GM18507 (cell line): ENCODE measurements around the gene EGR1.

Experiments used
- DNase-seq: peaks from one replicate; pipeline ENCODE4 v3.0.0; 2011; ENCODE audit warnings: low read depth; ENCODE audit not compliant: insufficient read length; ENCODE audit errors: extremely low spot score
- FAIRE-seq: peaks from 2 replicates; lab custom pipeline; 2011; peaks lifted over from hg19 to GRCh38; lab: Jason Lieb, UNC

The EGR1 gene

GRCh38 chr5:138465261-138466124 is at the start of gene EGR1:
Gene EGR1, plus strand, starts transcription at chr5:138465479. Its CDS starts 283 bp downstream, at chr5:138465762.
- peak; percentile 71 for DNase-seq
- FAIRE-seq = no peak

- no peak for FAIRE-seq
- DNase-seq = no peak
Measured at GRCh38 chr5:138418444-138418843, 46.8 kb upstream of the EGR1 start.

- DNase-seq = no peak
- FAIRE-seq = no peak
Measured at GRCh38 chr5:138425079-138425478, 40.2 kb upstream of the EGR1 start.

- FAIRE-seq (no peak), DNase-seq (no peak)
Measured at GRCh38 chr5:138435943-138436342, 29.3 kb upstream of the EGR1 start.

- FAIRE-seq (no peak), DNase-seq (no peak)
Measured at GRCh38 chr5:138438003-138438723, 27.1 kb upstream of the EGR1 start.

- FAIRE-seq = peak; percentile 75
- DNase-seq = peak; percentile 60
Measured at GRCh38 chr5:138438724-138439476, 26.4 kb upstream of the EGR1 start, which contains the start of gene REEP2. Gene REEP2, plus strand, starts transcription at chr5:138439057. Its CDS starts 152 bp downstream, at chr5:138439209.

- DNase-seq = no peak
- no peak for FAIRE-seq
Measured at GRCh38 chr5:138439477-138440158, 25.7 kb upstream of the EGR1 start.

- DNase-seq (no peak), FAIRE-seq (no peak)
Measured at GRCh38 chr5:138440159-138441073, 24.9 kb upstream of the EGR1 start.

GRCh38 chr5:138441221-138441620 is 24.1 kb upstream of the EGR1 start:
- no peak for DNase-seq
- no peak for FAIRE-seq

- FAIRE-seq (no peak), DNase-seq (no peak)
Measured at GRCh38 chr5:138444078-138444773, 21.1 kb upstream of the EGR1 start.

- no peak for FAIRE-seq
Measured at GRCh38 chr5:138444774-138445546, 20.3 kb upstream of the EGR1 start.

GRCh38 chr5:138445547-138446271 is 19.6 kb upstream of the EGR1 start:
- DNase-seq (no peak), FAIRE-seq (no peak)

More at GRCh38 chr5:138444774-138445546, 20.3 kb upstream of the EGR1 start:
- no peak for DNase-seq

GRCh38 chr5:138448070-138448469 is 17.2 kb upstream of the EGR1 start:
- FAIRE-seq (no peak), DNase-seq (no peak)

GRCh38 chr5:138448481-138449398 is 16.5 kb upstream of the EGR1 start:
- no peak for DNase-seq
- no peak for FAIRE-seq

- peak; percentile 86 for DNase-seq
- FAIRE-seq = peak; percentile 90
Measured at GRCh38 chr5:138449501-138450239, 15.6 kb upstream of the EGR1 start.
